ENCODE results near the gene PATJ. TPM values are rescaled to one million over a fixed set of nuclear protein-coding genes. Genes with fewer than 3 reads are reported as not detected.
"Not testable (repeated sequence)": the region's sequence is repeated elsewhere in the genome, so short reads cannot be mapped to it uniquely, and the experiment has no call there.

The PATJ gene
- total RNA-seq, 2 experiments from 2014 or later = 13.9 to 16.0 TPM

DNA sequence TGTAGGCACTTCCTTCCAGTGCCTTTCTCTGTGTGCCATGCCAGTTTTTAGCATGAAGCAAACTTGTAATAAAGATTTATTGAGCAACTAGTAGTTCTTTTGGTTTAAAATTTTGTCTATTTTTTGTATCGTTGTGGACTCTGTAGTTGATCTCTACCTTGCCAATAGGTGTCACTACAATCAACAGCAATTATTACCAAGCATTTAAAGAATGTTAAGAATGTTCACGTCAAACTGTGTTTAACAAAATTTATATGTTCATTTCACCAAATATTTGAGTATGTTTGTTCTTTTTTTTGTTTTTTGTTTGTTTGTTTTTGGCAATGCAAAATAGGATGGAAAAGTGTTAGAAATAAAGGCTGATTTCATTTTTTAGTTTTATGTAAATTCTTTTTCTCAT is 208.1 kb downstream of the PATJ start:
- Mint-ChIP-seq H3K4me1 (ENCODE audit: low read depth) (no peaks in the 10 kb centered on the region), H3K4me3 (no peak overlapping the region), H3K36me3 (no peaks in the 10 kb centered on the region), H3K27me3 (no peaks in the 10 kb centered on the region), H3K9me3 (peaks cover 8% of the 10 kb centered on the region), H3K27ac (no peak overlapping the region)
- CTCF ChIA-PET = no interaction called here
- intact Hi-C loops (cut with micrococcal nuclease) = no loop called here
- DNase-seq = no peak
- POLR2A ChIA-PET = no interaction called here

- POLR2A ChIA-PET = interaction anchor here (0.5 kb wide), 1 partner anchor 133 kb away, joined by 3 read pairs; no protein-coding TSS in a partner anchor
- no peaks in the 10 kb centered on the region for H3K27me3 Mint-ChIP-seq
- intact Hi-C loops (cut with micrococcal nuclease) = no loop called here
These were observed 209.7 kb downstream of the PATJ start for GRCh38 chr1:61951731-61952580.

GRCh38 chr1:61952675-61953074 is 210.4 kb downstream of the PATJ start:
- Mint-ChIP-seq H3K36me3 (peaks cover 3% of the 10 kb centered on the region), H3K4me1 (ENCODE audit: low read depth) (no peaks in the 10 kb centered on the region), H3K27me3 (no peaks in the 10 kb centered on the region), H3K9me3 (peaks cover under 1% of the 10 kb centered on the region), H3K27ac (no peak overlapping the region), H3K4me3 (no peak overlapping the region)
- no peak for DNase-seq
- ChIA-PET POLR2A (no interaction called here), CTCF (no interaction called here)
- intact Hi-C loops (cut with micrococcal nuclease) = no loop called here

More at GRCh38 chr1:61951731-61952580, 209.7 kb downstream of the PATJ start:
- no peak for DNase-seq
- no peaks in the 10 kb centered on the region for H3K4me1 Mint-ChIP-seq (ENCODE audit: low read depth)
- H3K36me3 Mint-ChIP-seq = no peaks in the 10 kb centered on the region
- no peak overlapping the region for H3K27ac Mint-ChIP-seq
- H3K9me3 Mint-ChIP-seq = peaks cover 5% of the 10 kb centered on the region
- CTCF ChIA-PET = interaction anchor here (1.0 to 1.1 kb wide), 2 partner anchors 21 to 192 kb away, joined by 4 read pairs; no protein-coding TSS in a partner anchor
- H3K4me3 Mint-ChIP-seq = no peak overlapping the region

- POLR2A ChIA-PET = no interaction called here
- intact Hi-C loops (cut with micrococcal nuclease) = no loop called here
- no peak overlapping the region for H3K4me3 Mint-ChIP-seq
These were observed 211.0 kb downstream of the PATJ start for GRCh38 chr1:61953076-61953789.

DNA sequence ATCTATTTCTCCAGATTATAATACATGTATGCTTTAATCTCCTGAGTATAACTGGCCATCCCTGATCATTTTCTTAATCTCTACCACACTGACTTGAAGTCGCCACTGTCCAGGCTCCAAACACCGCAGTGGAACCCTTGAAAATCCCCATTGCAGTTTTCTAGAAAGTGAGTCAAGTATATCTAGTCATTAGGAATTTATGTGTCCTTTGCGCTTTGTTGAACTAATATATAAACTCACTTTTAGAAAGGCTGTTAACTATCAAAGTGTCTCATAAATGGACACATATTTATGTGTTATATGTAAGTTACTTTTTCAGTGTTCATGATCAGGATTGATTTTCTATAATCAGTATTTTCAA is 211.5 kb downstream of the PATJ start:
- CTCF ChIA-PET = no interaction called here
- H3K36me3 Mint-ChIP-seq = peaks cover 3% of the 10 kb centered on the region

More at GRCh38 chr1:61953076-61953789, 211.0 kb downstream of the PATJ start:
- Mint-ChIP-seq H3K9me3 (no peaks in the 10 kb centered on the region), H3K4me1 (ENCODE audit: low read depth) (no peaks in the 10 kb centered on the region), H3K27me3 (no peaks in the 10 kb centered on the region), H3K27ac (no peak overlapping the region), H3K36me3 (peaks cover 3% of the 10 kb centered on the region)
- CTCF ChIA-PET = no interaction called here
- DNase-seq = no peak

GRCh38 chr1:61955261-61955660 is 213.0 kb downstream of the PATJ start:
- H3K4me3 Mint-ChIP-seq = no peak overlapping the region
- no peaks in the 10 kb centered on the region for H3K4me1 Mint-ChIP-seq (ENCODE audit: low read depth)
- no peaks in the 10 kb centered on the region for H3K27me3 Mint-ChIP-seq
- no peak for DNase-seq
- CTCF ChIA-PET = interaction anchor here (1.0 kb wide), 1 partner anchor 127 kb away, joined by 3 read pairs; no protein-coding TSS in a partner anchor
- POLR2A ChIA-PET = no interaction called here
- intact Hi-C loops (cut with micrococcal nuclease) = no loop called here
- no peak overlapping the region for H3K27ac Mint-ChIP-seq
- H3K9me3 Mint-ChIP-seq = no peaks in the 10 kb centered on the region
- peaks cover 3% of the 10 kb centered on the region for H3K36me3 Mint-ChIP-seq

More for the DNA sequence above, 211.5 kb downstream of the PATJ start:
- Mint-ChIP-seq H3K4me1 (ENCODE audit: low read depth) (no peaks in the 10 kb centered on the region), H3K9me3 (no peaks in the 10 kb centered on the region), H3K27me3 (no peaks in the 10 kb centered on the region), H3K4me3 (no peak overlapping the region), H3K27ac (no peak overlapping the region)
- POLR2A ChIA-PET = no interaction called here
- no peak for DNase-seq
- intact Hi-C loops (cut with micrococcal nuclease) = no loop called here

DNA sequence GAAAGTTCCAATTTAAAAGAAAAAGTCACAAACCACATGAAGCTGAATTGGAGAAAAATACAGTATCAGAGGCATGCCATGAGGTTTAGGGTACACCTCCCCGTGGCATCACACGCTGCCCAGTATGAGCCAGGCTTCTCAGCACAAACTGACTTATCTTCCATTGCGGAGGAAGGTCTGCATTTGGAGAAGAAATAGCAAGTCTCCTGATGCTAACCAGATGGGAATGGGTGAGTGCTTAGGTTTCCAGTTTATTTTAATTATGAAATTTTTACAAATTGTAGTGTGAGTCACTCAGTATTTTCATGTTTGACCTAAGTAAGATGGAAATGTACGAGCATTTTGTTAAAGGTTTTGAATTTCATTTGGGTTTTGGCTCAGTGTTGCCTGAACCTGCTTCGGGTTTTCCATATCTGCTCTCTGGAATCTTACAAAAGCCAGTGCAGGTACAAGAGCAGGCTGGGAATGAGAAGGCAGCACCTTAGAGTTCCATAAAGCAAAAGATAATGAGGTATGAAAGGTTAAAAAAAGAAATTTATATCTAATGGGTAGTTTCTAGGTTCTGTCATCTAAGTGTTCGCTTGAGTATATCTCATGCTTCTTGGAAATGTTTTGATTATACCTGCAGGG is 213.9 kb downstream of the PATJ start:
- H3K4me3 Mint-ChIP-seq = no peak overlapping the region
- no peak for DNase-seq
- intact Hi-C loops (cut with micrococcal nuclease) = no loop called here
- CTCF ChIA-PET = interaction anchor here (1.0 kb wide), 1 partner anchor 126 kb away, joined by 3 read pairs; no protein-coding TSS in a partner anchor
- no peaks in the 10 kb centered on the region for H3K4me1 Mint-ChIP-seq (ENCODE audit: low read depth)
- POLR2A ChIA-PET = no interaction called here
- no peaks in the 10 kb centered on the region for H3K9me3 Mint-ChIP-seq
- peaks cover 3% of the 10 kb centered on the region for H3K36me3 Mint-ChIP-seq
- H3K27ac Mint-ChIP-seq = no peak overlapping the region
- H3K27me3 Mint-ChIP-seq = no peaks in the 10 kb centered on the region

- Mint-ChIP-seq H3K4me3 (no peak overlapping the region), H3K27me3 (no peaks in the 10 kb centered on the region), H3K36me3 (peaks cover 3% of the 10 kb centered on the region), H3K4me1 (ENCODE audit: low read depth) (no peaks in the 10 kb centered on the region), H3K9me3 (no peaks in the 10 kb centered on the region), H3K27ac (no peak overlapping the region)
- intact Hi-C loops (cut with micrococcal nuclease) = no loop called here
- CTCF ChIA-PET = no interaction called here
- POLR2A ChIA-PET = no interaction called here
- DNase-seq = no peak
These were observed 214.5 kb downstream of the PATJ start for GRCh38 chr1:61956784-61957183.

DNA sequence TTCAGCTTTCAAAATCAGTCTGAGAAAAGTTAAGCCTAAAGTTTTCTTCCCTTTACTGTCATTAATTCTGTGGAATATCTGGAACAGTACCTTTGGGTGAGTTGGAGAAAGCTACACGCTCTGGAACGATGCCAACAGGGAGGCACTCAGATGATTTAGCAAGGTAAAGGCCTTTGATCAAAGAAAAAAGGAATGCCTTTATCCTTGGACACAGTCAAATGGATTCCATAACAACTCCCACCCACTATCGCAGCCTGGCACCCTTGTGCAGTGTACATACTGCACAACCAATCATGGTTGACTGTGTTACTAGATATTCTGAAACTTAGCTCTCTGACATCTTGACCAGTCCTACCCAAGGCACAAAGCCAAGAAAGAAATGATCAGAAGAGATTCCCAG is 218.7 kb downstream of the PATJ start:
- CTCF ChIA-PET = interaction anchor here (0.6 kb wide), 1 partner anchor 17 kb away, joined by 3 read pairs; no protein-coding TSS in a partner anchor
- no peak for DNase-seq
- peaks cover 4% of the 10 kb centered on the region for H3K36me3 Mint-ChIP-seq
- POLR2A ChIA-PET = no interaction called here
- H3K27ac Mint-ChIP-seq = no peak overlapping the region
- H3K9me3 Mint-ChIP-seq = no peaks in the 10 kb centered on the region
- no peak overlapping the region for H3K4me3 Mint-ChIP-seq
- H3K27me3 Mint-ChIP-seq = no peaks in the 10 kb centered on the region
- no peaks in the 10 kb centered on the region for H3K4me1 Mint-ChIP-seq (ENCODE audit: low read depth)
- intact Hi-C loops (cut with micrococcal nuclease) = no loop called here

- Mint-ChIP-seq H3K9me3 (no peaks in the 10 kb centered on the region), H3K4me3 (no peak overlapping the region), H3K36me3 (peaks cover 2% of the 10 kb centered on the region), H3K27me3 (no peaks in the 10 kb centered on the region), H3K27ac (no peak overlapping the region), H3K4me1 (ENCODE audit: low read depth) (no peaks in the 10 kb centered on the region)
- ChIA-PET POLR2A (no interaction called here), CTCF (no interaction called here)
- no peak for DNase-seq
- intact Hi-C loops (cut with micrococcal nuclease) = no loop called here
These were observed 220.4 kb downstream of the PATJ start for GRCh38 chr1:61962631-61963030.

DNA sequence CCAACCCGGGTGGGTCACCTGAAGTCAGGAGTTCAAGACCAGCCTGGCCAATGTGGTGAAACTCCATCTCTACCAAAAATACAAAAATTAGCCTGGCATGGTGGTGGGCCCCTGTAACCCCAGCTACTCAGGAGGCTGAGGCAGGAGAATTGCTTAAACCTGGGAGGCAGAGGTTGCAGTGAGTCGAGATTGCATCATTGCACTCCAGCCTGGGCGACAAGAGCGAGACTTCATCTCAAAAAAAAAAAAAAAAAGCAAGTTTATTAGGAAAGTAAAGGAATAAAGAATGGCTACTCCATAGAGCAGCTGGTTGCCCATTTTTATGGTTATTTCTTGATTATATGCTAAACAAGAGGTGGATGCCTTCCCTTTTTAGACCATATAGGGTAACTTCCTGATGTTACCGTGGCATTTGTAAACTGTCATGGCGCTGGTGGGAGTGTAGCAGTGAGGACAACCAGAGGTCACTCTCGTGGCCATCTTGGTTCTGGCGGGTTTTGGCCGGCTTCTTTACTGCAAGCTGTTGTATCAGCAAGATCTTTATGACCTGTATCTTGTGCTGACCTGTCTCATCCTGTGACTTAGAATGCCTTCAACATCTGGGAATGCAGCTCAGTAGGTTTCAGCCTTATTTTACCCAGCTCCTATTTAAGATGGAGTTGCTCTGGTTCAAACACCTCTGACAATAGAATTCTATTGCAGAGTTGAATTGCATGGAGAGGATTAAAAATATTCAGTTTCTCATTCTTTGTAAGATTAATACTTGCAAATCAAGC is 224.4 kb downstream of the PATJ start:
- H3K9me3 Mint-ChIP-seq; POLR2A ChIA-PET; CTCF ChIA-PET; DNase-seq; H3K27ac Mint-ChIP-seq; intact Hi-C loops (cut with micrococcal nuclease); H3K27me3 Mint-ChIP-seq; H3K4me1 Mint-ChIP-seq (ENCODE audit: low read depth); H3K4me3 Mint-ChIP-seq: not testable (repeated sequence)
- H3K36me3 Mint-ChIP-seq = peaks cover 12% of the 10 kb centered on the region

DNA sequence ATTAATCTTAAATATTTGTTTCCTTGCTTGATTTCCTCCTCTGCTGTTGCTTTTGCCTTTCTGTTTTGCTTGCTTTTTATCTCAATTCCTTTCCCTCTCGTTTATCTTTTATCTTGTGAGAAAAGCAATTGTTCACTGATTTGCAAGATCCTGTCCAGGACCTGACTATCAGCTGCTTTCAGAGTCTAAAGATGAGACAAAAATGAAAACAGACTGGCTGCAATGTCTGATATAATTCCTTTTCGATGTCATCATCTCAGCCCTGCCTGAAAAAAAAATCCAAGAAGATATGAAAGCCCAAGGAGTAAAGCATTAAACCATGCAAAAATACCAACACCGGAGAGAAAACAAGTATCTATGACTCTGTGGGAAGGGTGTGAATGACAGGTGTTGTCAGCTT is 225.5 kb downstream of the PATJ start:
- POLR2A ChIA-PET = no interaction called here
- CTCF ChIA-PET = no interaction called here
- Mint-ChIP-seq H3K27ac (no peak overlapping the region), H3K36me3 (peaks cover 12% of the 10 kb centered on the region), H3K27me3 (no peaks in the 10 kb centered on the region), H3K4me1 (ENCODE audit: low read depth) (no peaks in the 10 kb centered on the region), H3K9me3 (peaks cover 4% of the 10 kb centered on the region), H3K4me3 (no peak overlapping the region)
- intact Hi-C loops (cut with micrococcal nuclease) = no loop called here
- DNase-seq = no peak

All from activated CD4-positive, alpha-beta memory T cell treated with anti-CD3 and anti-CD28 coated beads for 36 hours (primary cell).